Loucy (cell line): Measurements from ENCODE around the gene WDR93.

Experiments used
- EZH2phosphoT487 ChIP-seq: fragments of 200-600 bp; IDR thresholded peaks from 2 replicates; pipeline ENCODE4 v1.6.1; 2018; ENCODE audit warnings: antibody characterized with exemption, mild to moderate bottlenecking, moderate library complexity, borderline replicate concordance
- TF ChIP-seq, protein P1 (sequence below): fragments of 200-600 bp; sonication (generic); conservative IDR thresholded peaks from 2 replicates; pipeline ENCODE4 v1.5.1; 2014; ENCODE audit warnings: mild to moderate bottlenecking, antibody characterized with exemption, low read length

DNA sequence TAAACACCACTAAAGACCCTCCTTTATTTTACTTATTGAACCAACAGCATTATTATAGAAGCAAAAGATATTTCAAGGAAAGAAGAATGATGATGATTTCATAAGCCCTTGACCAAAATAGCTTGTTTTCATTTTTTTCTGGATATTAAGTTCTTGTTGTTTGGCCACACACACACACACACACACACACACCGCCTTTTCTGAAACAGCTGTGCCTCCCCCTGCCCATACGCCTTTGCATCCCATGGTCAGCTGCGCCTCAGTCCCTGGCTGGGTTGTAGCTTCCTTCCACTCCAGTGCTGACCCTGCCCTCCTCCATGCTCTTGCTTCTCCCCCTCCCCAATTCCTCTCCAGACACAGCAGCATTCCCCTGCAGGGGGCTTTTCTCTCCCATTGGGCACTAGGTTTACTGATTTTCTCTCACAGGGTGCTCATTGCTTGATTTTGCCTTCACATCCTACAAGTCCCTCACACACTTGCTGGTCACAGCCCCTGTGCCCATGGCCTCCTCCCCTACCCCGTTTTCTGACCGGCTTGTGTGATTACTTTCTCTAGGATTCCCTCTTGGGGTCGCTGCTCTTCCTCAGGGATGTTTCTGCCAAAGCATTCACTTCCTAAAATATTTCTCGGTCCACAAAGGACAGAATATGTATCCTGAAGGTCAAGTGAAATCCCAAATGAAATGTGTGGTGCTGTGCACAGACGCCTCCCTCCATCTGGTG, 42.0 kb downstream of the WDR93 start:
- TF ChIP-seq, protein P1, sequence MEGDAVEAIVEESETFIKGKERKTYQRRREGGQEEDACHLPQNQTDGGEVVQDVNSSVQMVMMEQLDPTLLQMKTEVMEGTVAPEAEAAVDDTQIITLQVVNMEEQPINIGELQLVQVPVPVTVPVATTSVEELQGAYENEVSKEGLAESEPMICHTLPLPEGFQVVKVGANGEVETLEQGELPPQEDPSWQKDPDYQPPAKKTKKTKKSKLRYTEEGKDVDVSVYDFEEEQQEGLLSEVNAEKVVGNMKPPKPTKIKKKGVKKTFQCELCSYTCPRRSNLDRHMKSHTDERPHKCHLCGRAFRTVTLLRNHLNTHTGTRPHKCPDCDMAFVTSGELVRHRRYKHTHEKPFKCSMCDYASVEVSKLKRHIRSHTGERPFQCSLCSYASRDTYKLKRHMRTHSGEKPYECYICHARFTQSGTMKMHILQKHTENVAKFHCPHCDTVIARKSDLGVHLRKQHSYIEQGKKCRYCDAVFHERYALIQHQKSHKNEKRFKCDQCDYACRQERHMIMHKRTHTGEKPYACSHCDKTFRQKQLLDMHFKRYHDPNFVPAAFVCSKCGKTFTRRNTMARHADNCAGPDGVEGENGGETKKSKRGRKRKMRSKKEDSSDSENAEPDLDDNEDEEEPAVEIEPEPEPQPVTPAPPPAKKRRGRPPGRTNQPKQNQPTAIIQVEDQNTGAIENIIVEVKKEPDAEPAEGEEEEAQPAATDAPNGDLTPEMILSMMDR, result no peak
- no peak for TF ChIP-seq EZH2phosphoT487
